ENCODE results near the gene CALCB. TPM values are rescaled to one million over a fixed set of nuclear protein-coding genes. Genes with fewer than 3 reads are reported as not detected.

CALCB gene
- total RNA-seq, 1 donor from 2014 or later = 0.52 TPM

GRCh38 chr11:15114501-15115475, 41.4 kb downstream of the CALCB start, which contains the start of gene INSC:
TSS of gene INSC (plus strand) at chr11:15114923. CDS start at chr11:15149175, 34,252 bp downstream.
- no peak for DNase-seq (ENCODE audit: low spot score)
- Mint-ChIP-seq H3K4me1 (ENCODE audit: low read depth) (peaks cover 61% of the 10 kb centered on the region), H3K4me3 (peak within 1 kb of the TSS; percentile 48), H3K9me3 (no peaks in the 10 kb centered on the region), H3K27me3 (ENCODE audit: insufficient read depth) (peaks cover 10% of the 10 kb centered on the region), H3K27ac (peak within 1 kb of the TSS; percentile 15), H3K36me3 (ENCODE audit: low read depth) (peaks cover 2% of the 10 kb centered on the region)
- intact Hi-C loops (cut with micrococcal nuclease) = loop anchor here (5.0 to 10.0 kb wide), 4 partner anchors 38 to 1777 kb away; no protein-coding TSS in a partner anchor

- peaks cover 64% of the 10 kb centered on the region for H3K4me1 Mint-ChIP-seq (ENCODE audit: low read depth)
- peaks cover 6% of the 10 kb centered on the region for H3K36me3 Mint-ChIP-seq (ENCODE audit: low read depth)
- no peak for DNase-seq (ENCODE audit: low spot score)
- H3K27me3 Mint-ChIP-seq (ENCODE audit: insufficient read depth) = peaks cover 10% of the 10 kb centered on the region
- H3K4me3 Mint-ChIP-seq = no peak overlapping the region
- intact Hi-C loops (cut with micrococcal nuclease) = loop anchor here (5.0 to 10.0 kb wide), 4 partner anchors 37 to 1778 kb away; no protein-coding TSS in a partner anchor
- no peaks in the 10 kb centered on the region for H3K9me3 Mint-ChIP-seq
- H3K27ac Mint-ChIP-seq = no peak overlapping the region
Observed at GRCh38 chr11:15115686-15116085, 42.3 kb downstream of the CALCB start.

- DNase-seq (ENCODE audit: low spot score) = no peak
- no peaks in the 10 kb centered on the region for H3K9me3 Mint-ChIP-seq
- H3K36me3 Mint-ChIP-seq (ENCODE audit: low read depth) = peaks cover 6% of the 10 kb centered on the region
- H3K4me3 Mint-ChIP-seq = peak overlapping the region; percentile 19
- intact Hi-C loops (cut with micrococcal nuclease) = loop anchor here (1.0 to 10.0 kb wide), 10 partner anchors 15 to 1785 kb away; no protein-coding TSS in a partner anchor
- peak overlapping the region; percentile 72 for H3K27ac Mint-ChIP-seq
- peaks cover 16% of the 10 kb centered on the region for H3K27me3 Mint-ChIP-seq (ENCODE audit: insufficient read depth)
- peaks cover 57% of the 10 kb centered on the region for H3K4me1 Mint-ChIP-seq (ENCODE audit: low read depth)
Observed at GRCh38 chr11:15117751-15118150, 44.4 kb downstream of the CALCB start.

GRCh38 chr11:15118431-15118830, 45.0 kb downstream of the CALCB start:
- peaks cover 17% of the 10 kb centered on the region for H3K27me3 Mint-ChIP-seq (ENCODE audit: insufficient read depth)
- H3K4me3 Mint-ChIP-seq = no peak overlapping the region
- peaks cover 6% of the 10 kb centered on the region for H3K36me3 Mint-ChIP-seq (ENCODE audit: low read depth)
- H3K4me1 Mint-ChIP-seq (ENCODE audit: low read depth) = peaks cover 52% of the 10 kb centered on the region
- no peaks in the 10 kb centered on the region for H3K9me3 Mint-ChIP-seq
- H3K27ac Mint-ChIP-seq = peak overlapping the region; percentile 72
- peak; percentile 60 for DNase-seq (ENCODE audit: low spot score)
- intact Hi-C loops (cut with micrococcal nuclease) = loop anchor here (1.0 to 10.0 kb wide), 10 partner anchors 16 to 1784 kb away; no protein-coding TSS in a partner anchor

GRCh38 chr11:15119352-15119751, 46.0 kb downstream of the CALCB start:
- Mint-ChIP-seq H3K27ac (peak overlapping the region; percentile 72), H3K4me3 (peak overlapping the region; percentile 31), H3K36me3 (ENCODE audit: low read depth) (peaks cover 6% of the 10 kb centered on the region), H3K27me3 (ENCODE audit: insufficient read depth) (peaks cover 19% of the 10 kb centered on the region), H3K4me1 (ENCODE audit: low read depth) (peaks cover 46% of the 10 kb centered on the region), H3K9me3 (no peaks in the 10 kb centered on the region)
- DNase-seq (ENCODE audit: low spot score) = peak; percentile 10
- intact Hi-C loops (cut with micrococcal nuclease) = loop anchor here (2.0 to 10.0 kb wide), 8 partner anchors 17 to 1783 kb away; no protein-coding TSS in a partner anchor

- H3K27me3 Mint-ChIP-seq (ENCODE audit: insufficient read depth) = peaks cover 19% of the 10 kb centered on the region
- intact Hi-C loops (cut with micrococcal nuclease) = loop anchor here (2.0 to 10.0 kb wide), 8 partner anchors 17 to 1783 kb away; no protein-coding TSS in a partner anchor
- H3K27ac Mint-ChIP-seq = peak overlapping the region; percentile 72
- peaks cover 44% of the 10 kb centered on the region for H3K4me1 Mint-ChIP-seq (ENCODE audit: low read depth)
- H3K4me3 Mint-ChIP-seq = peak overlapping the region; percentile 31
- H3K36me3 Mint-ChIP-seq (ENCODE audit: low read depth) = peaks cover 6% of the 10 kb centered on the region
- DNase-seq (ENCODE audit: low spot score) = no peak
- no peaks in the 10 kb centered on the region for H3K9me3 Mint-ChIP-seq
Observed at GRCh38 chr11:15119826-15120225, 46.4 kb downstream of the CALCB start.

- Mint-ChIP-seq H3K4me3 (no peak overlapping the region), H3K4me1 (ENCODE audit: low read depth) (peaks cover 18% of the 10 kb centered on the region), H3K27me3 (ENCODE audit: insufficient read depth) (peaks cover 20% of the 10 kb centered on the region), H3K27ac (no peak overlapping the region), H3K36me3 (ENCODE audit: low read depth) (peaks cover 4% of the 10 kb centered on the region), H3K9me3 (no peaks in the 10 kb centered on the region)
- no peak for DNase-seq (ENCODE audit: low spot score)
- intact Hi-C loops (cut with micrococcal nuclease) = no loop called here
Observed at GRCh38 chr11:15123849-15124248, 50.5 kb downstream of the CALCB start.

GRCh38 chr11:15124528-15124927, 51.1 kb downstream of the CALCB start:
- peaks cover 11% of the 10 kb centered on the region for H3K4me1 Mint-ChIP-seq (ENCODE audit: low read depth)

GRCh38 chr11:15127341-15127740, 53.9 kb downstream of the CALCB start:
- no peak for DNase-seq (ENCODE audit: low spot score)
- Mint-ChIP-seq H3K4me1 (ENCODE audit: low read depth) (no peaks in the 10 kb centered on the region), H3K4me3 (no peak overlapping the region), H3K27ac (no peak overlapping the region), H3K9me3 (no peaks in the 10 kb centered on the region), H3K27me3 (ENCODE audit: insufficient read depth) (peaks cover 44% of the 10 kb centered on the region), H3K36me3 (ENCODE audit: low read depth) (no peaks in the 10 kb centered on the region)
- intact Hi-C loops (cut with micrococcal nuclease) = no loop called here

More at GRCh38 chr11:15124528-15124927, 51.1 kb downstream of the CALCB start:
- no peaks in the 10 kb centered on the region for H3K9me3 Mint-ChIP-seq
- no peak overlapping the region for H3K27ac Mint-ChIP-seq
- H3K4me3 Mint-ChIP-seq = no peak overlapping the region
- peaks cover 4% of the 10 kb centered on the region for H3K36me3 Mint-ChIP-seq (ENCODE audit: low read depth)
- DNase-seq (ENCODE audit: low spot score) = no peak
- H3K27me3 Mint-ChIP-seq (ENCODE audit: insufficient read depth) = peaks cover 22% of the 10 kb centered on the region
- intact Hi-C loops (cut with micrococcal nuclease) = no loop called here

Other genes starting within 250 kb of the CALCB start
- gene CYP2R1, start 181.4 kb upstream of the CALCB start, total RNA-seq = 13.7 and 14.3 TPM in 2 replicates
- gene CALCA, start 101.2 kb upstream of the CALCB start, total RNA-seq = not detected in 2 replicates
- not detected in 2 replicates for gene INSC, start 41.3 kb downstream of the CALCB start, total RNA-seq